ENCODE data around the gene DCBLD1. TPM values are rescaled to one million over a fixed set of nuclear protein-coding genes. Genes with fewer than 3 reads are reported as not detected.

The DCBLD1 gene
- total RNA-seq, 1 experiment from 2014 or later, result 1.5 TPM

DNA sequence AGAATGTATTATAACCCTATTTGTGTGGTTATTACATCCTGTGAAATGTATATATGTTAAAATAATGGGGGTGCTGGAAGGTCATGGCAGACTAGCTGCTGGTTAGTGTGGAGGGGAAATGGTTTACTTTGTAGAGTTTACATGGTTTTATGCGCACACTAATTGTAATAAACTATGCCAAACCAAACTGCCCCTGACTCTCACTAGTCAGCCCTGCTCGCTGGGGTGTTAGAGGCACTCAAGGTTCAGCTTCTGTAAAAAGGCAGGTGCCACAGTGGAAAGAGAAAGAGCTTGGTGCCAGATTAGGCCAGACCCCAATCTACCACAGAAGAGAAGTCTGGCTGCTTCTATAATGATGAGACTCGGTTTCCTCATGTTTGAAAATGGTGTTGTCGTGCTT is 67.1 kb downstream of the DCBLD1 start:
- H3K27me3 ChIP-seq (replicated peaks; ENCODE audit: insufficient read depth, low read depth, low read length, poor library complexity), result no peaks in the 10 kb centered on the region
- ChIA-PET POLR2A (ENCODE audit: low non-redundant PET) (no interaction called here), CTCF (no interaction called here)
- no peaks in the 10 kb centered on the region for H3K9me3 ChIP-seq (ENCODE audit: low read depth, low read length, poor library complexity, severe bottlenecking)
- no peaks in the 10 kb centered on the region for H3K36me3 ChIP-seq (ENCODE audit: insufficient read depth, low read length, poor library complexity, severe bottlenecking)
- TF ChIP-seq EZH2 (IDR thresholded peaks at IDR 0.05; ENCODE audit: borderline replicate concordance, low read depth, low read length, poor library complexity, severe bottlenecking), result no peak
- TF ChIP-seq, protein P1, sequence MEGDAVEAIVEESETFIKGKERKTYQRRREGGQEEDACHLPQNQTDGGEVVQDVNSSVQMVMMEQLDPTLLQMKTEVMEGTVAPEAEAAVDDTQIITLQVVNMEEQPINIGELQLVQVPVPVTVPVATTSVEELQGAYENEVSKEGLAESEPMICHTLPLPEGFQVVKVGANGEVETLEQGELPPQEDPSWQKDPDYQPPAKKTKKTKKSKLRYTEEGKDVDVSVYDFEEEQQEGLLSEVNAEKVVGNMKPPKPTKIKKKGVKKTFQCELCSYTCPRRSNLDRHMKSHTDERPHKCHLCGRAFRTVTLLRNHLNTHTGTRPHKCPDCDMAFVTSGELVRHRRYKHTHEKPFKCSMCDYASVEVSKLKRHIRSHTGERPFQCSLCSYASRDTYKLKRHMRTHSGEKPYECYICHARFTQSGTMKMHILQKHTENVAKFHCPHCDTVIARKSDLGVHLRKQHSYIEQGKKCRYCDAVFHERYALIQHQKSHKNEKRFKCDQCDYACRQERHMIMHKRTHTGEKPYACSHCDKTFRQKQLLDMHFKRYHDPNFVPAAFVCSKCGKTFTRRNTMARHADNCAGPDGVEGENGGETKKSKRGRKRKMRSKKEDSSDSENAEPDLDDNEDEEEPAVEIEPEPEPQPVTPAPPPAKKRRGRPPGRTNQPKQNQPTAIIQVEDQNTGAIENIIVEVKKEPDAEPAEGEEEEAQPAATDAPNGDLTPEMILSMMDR (conservative IDR thresholded peaks at IDR 0.05; ENCODE audit: low read depth, low read length), result no peak
- H3K4me1 ChIP-seq (ENCODE audit: insufficient read depth, low read length, poor library complexity, severe bottlenecking), result no peaks in the 10 kb centered on the region
- BruUV-seq (replicated peaks), result no TSS peak
- no peak for DNase-seq (ENCODE audit: low spot score)
- H3K27ac ChIP-seq (ENCODE audit: low read depth, low read length, poor library complexity, severe bottlenecking), result no peak overlapping the region
- intact Hi-C loops (cut with micrococcal nuclease; ENCODE audit: unreplicated experiment), result no loop called here
- H3K4me3 ChIP-seq (ENCODE audit: low read depth, low read length, poor library complexity, severe bottlenecking), result no peak overlapping the region

DNA sequence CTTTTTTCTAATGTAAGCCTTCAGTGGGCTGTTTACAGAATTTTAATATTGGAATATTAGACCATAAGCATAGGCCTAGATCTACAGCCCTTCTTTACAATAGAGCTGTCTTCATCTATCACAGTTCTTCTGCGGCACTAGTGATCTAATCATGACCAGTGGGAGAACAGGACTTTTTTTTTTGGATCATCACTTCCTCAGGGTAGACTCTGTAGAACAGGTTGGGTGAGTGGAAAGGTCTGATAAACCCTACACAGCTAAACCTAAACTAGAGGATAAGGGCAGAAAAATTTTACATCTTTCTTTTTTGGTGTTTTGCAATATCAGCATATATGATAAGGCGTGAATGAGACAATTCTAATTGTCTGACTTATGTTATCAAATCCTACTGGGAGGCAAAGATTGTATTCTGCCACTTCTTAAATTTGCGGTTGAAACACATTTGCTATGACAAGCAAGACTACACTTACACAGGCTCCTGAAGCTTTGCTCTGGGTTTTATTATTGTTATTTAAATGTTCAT is 67.7 kb downstream of the DCBLD1 start:
- ChIA-PET POLR2A (ENCODE audit: low non-redundant PET) (no interaction called here), CTCF (no interaction called here)
- intact Hi-C loops (cut with micrococcal nuclease; ENCODE audit: unreplicated experiment), result no loop called here
- H3K36me3 ChIP-seq (ENCODE audit: insufficient read depth, low read length, poor library complexity, severe bottlenecking), result no peaks in the 10 kb centered on the region
- no peaks in the 10 kb centered on the region for H3K27me3 ChIP-seq (replicated peaks; ENCODE audit: insufficient read depth, low read depth, low read length, poor library complexity)
- H3K4me1 ChIP-seq (ENCODE audit: insufficient read depth, low read length, poor library complexity, severe bottlenecking), result no peaks in the 10 kb centered on the region
- H3K9me3 ChIP-seq (ENCODE audit: low read depth, low read length, poor library complexity, severe bottlenecking), result no peaks in the 10 kb centered on the region
- no peak overlapping the region for H3K27ac ChIP-seq (ENCODE audit: low read depth, low read length, poor library complexity, severe bottlenecking)
- no peak for DNase-seq (ENCODE audit: low spot score)
- H3K4me3 ChIP-seq (ENCODE audit: low read depth, low read length, poor library complexity, severe bottlenecking), result no peak overlapping the region
- TF ChIP-seq, protein P1 (conservative IDR thresholded peaks at IDR 0.05; ENCODE audit: low read depth, low read length), result no peak
- TF ChIP-seq EZH2 (IDR thresholded peaks at IDR 0.05; ENCODE audit: borderline replicate concordance, low read depth, low read length, poor library complexity, severe bottlenecking), result no peak
- BruUV-seq (replicated peaks), result no TSS peak

DNA sequence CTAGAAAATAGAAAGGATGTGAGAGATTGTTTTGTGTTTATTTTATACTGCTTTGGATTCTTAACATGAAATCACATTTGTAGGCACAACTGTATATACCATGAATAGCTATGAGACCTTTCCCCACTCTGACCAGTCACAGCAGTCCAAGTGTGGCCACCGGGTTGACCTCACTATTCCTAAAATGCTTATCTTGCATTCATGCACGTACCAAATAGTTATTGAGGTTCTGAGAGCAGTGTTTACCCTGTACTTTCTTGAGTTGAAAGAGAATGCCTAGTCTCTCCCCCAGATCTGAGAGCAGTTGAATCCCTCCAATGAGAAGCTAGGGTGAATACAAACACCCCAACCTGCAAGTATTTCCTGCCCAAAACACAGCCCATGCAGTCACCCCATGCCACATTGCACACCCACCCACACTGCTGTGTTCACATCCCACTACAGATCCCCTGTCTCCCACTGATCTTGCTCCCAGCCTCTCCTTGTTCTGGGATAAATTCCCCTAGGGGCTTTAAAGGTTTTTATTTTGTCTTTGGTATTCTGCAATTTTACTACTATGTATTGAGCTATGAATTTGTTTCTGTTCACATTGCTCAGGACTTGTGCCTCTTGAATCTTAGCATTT is 68.3 kb downstream of the DCBLD1 start:
- ChIA-PET POLR2A (ENCODE audit: low non-redundant PET) (interaction anchor here (0.5 to 0.6 kb wide), 2 partner anchors 10 to 67 kb away, joined by 4 to 10 read pairs; no protein-coding TSS in a partner anchor), CTCF (no interaction called here)
- no peaks in the 10 kb centered on the region for H3K9me3 ChIP-seq (ENCODE audit: low read depth, low read length, poor library complexity, severe bottlenecking)
- no peaks in the 10 kb centered on the region for H3K27me3 ChIP-seq (replicated peaks; ENCODE audit: insufficient read depth, low read depth, low read length, poor library complexity)
- BruUV-seq (replicated peaks), result no TSS peak
- H3K4me3 ChIP-seq (ENCODE audit: low read depth, low read length, poor library complexity, severe bottlenecking), result no peak overlapping the region
- H3K36me3 ChIP-seq (ENCODE audit: insufficient read depth, low read length, poor library complexity, severe bottlenecking), result no peaks in the 10 kb centered on the region
- no peaks in the 10 kb centered on the region for H3K4me1 ChIP-seq (ENCODE audit: insufficient read depth, low read length, poor library complexity, severe bottlenecking)
- TF ChIP-seq, protein P1 (conservative IDR thresholded peaks at IDR 0.05; ENCODE audit: low read depth, low read length), result no peak
- TF ChIP-seq EZH2 (IDR thresholded peaks at IDR 0.05; ENCODE audit: borderline replicate concordance, low read depth, low read length, poor library complexity, severe bottlenecking), result no peak
- H3K27ac ChIP-seq (ENCODE audit: low read depth, low read length, poor library complexity, severe bottlenecking), result no peak overlapping the region
- DNase-seq (ENCODE audit: low spot score), result no peak
- intact Hi-C loops (cut with micrococcal nuclease; ENCODE audit: unreplicated experiment), result no loop called here

All from A673 (cell line).